ENCODE data around the gene COL6A1. TPM values are rescaled to one million over a fixed set of nuclear protein-coding genes. Genes with fewer than 3 reads are reported as not detected.
"Not testable (repeated sequence)": the region's sequence is repeated elsewhere in the genome, so short reads cannot be mapped to it uniquely, and the experiment has no call there.

COL6A1 gene
- total RNA-seq, 3 donors from 2014 or later: 45.0 to 663 (median 114) TPM

- Histone ChIP-seq H3K9me3 (no peaks in the 10 kb centered on the region), H3K4me3 (no peak overlapping the region), H3K4me1 (ENCODE audit: low read depth) (no peaks in the 10 kb centered on the region), H3K36me3 (ENCODE audit: low read depth) (no peaks in the 10 kb centered on the region)
- no peak for TF ChIP-seq CTCF (IDR thresholded peaks at IDR 0.05)
- ATAC-seq (no peak), DNase-seq (no peak)
- intact Hi-C loops (cut with DNase I, micrococcal nuclease): no loop called here
Observed at GRCh38 chr21:45947716-45948255, 33.8 kb upstream of the COL6A1 start.

- intact Hi-C loops (cut with DNase I, micrococcal nuclease): no loop called here
- Histone ChIP-seq H3K4me3 (no peak overlapping the region), H3K9me3 (no peaks in the 10 kb centered on the region), H3K4me1 (ENCODE audit: low read depth) (no peaks in the 10 kb centered on the region), H3K36me3 (ENCODE audit: low read depth) (no peaks in the 10 kb centered on the region)
- no peak for ATAC-seq
- no peak for DNase-seq
- TF ChIP-seq CTCF (IDR thresholded peaks at IDR 0.05): no peak
Observed at GRCh38 chr21:45948576-45949141, 32.9 kb upstream of the COL6A1 start.

- no peak overlapping the region for H3K4me3 ChIP-seq
- DNase-seq (no peak), ATAC-seq (no peak)
- no peaks in the 10 kb centered on the region for H3K9me3 ChIP-seq
- TF ChIP-seq CTCF (IDR thresholded peaks at IDR 0.05): no peak
- no peaks in the 10 kb centered on the region for H3K4me1 ChIP-seq (ENCODE audit: low read depth)
- no peaks in the 10 kb centered on the region for H3K36me3 ChIP-seq (ENCODE audit: low read depth)
- intact Hi-C loops (cut with DNase I, micrococcal nuclease): no loop called here
Observed at GRCh38 chr21:45949928-45950739, 31.4 kb upstream of the COL6A1 start.

- no peaks in the 10 kb centered on the region for H3K9me3 ChIP-seq
- no peaks in the 10 kb centered on the region for H3K36me3 ChIP-seq (ENCODE audit: low read depth)
- DNase-seq (peak in 2 of 3 donors; percentile 28 to 50), ATAC-seq (peak; percentile 67)
- no peak overlapping the region for H3K4me3 ChIP-seq
- intact Hi-C loops (cut with DNase I, micrococcal nuclease): no loop called here
- H3K4me1 ChIP-seq (ENCODE audit: low read depth): no peaks in the 10 kb centered on the region
- no peak for TF ChIP-seq CTCF (IDR thresholded peaks at IDR 0.05)
Observed at GRCh38 chr21:45950740-45951515, 30.6 kb upstream of the COL6A1 start.

GRCh38 chr21:45951676-45952075 lies 29.9 kb upstream of the COL6A1 start:
- no peak for TF ChIP-seq CTCF (IDR thresholded peaks at IDR 0.05)
- Histone ChIP-seq H3K4me3 (no peak overlapping the region), H3K9me3 (no peaks in the 10 kb centered on the region), H3K4me1 (ENCODE audit: low read depth) (no peaks in the 10 kb centered on the region), H3K36me3 (ENCODE audit: low read depth) (no peaks in the 10 kb centered on the region)
- DNase-seq (no peak), ATAC-seq (no peak)
- intact Hi-C loops (cut with DNase I, micrococcal nuclease): no loop called here

GRCh38 chr21:45952527-45952926 lies 29.0 kb upstream of the COL6A1 start:
- intact Hi-C loops (cut with DNase I, micrococcal nuclease); H3K4me3 ChIP-seq; H3K9me3 ChIP-seq; ATAC-seq; DNase-seq; H3K4me1 ChIP-seq (ENCODE audit: low read depth); H3K36me3 ChIP-seq (ENCODE audit: low read depth): not testable (repeated sequence)
